ENCODE results near the gene OR1F1.
A peak's percentile ranks its signal among the peaks of the same experiment; 100 is the strongest.
"Not testable (repeated sequence)": the region's sequence is repeated elsewhere in the genome, so short reads cannot be mapped to it uniquely, and the experiment has no call there.

Gene OR1F1

GRCh38 chr16:3152027-3152276 lies 36.1 kb upstream of the OR1F1 start:
- DNase-seq: peak in 1 of 2 experiments; percentile 68

- peak; percentile 88 to 95 for DNase-seq
Measured at GRCh38 chr16:3152277-3152990, 35.6 kb upstream of the OR1F1 start.

GRCh38 chr16:3152991-3153368 lies 35.0 kb upstream of the OR1F1 start:
- DNase-seq: no peak

- no peak for DNase-seq
Measured at GRCh38 chr16:3155181-3155580, 32.8 kb upstream of the OR1F1 start.

GRCh38 chr16:3155972-3156371 lies 32.0 kb upstream of the OR1F1 start:
- no peak for DNase-seq

GRCh38 chr16:3157229-3158025 lies 30.6 kb upstream of the OR1F1 start:
- DNase-seq: peak; percentile 77 to 93

GRCh38 chr16:3158026-3158509 lies 29.9 kb upstream of the OR1F1 start:
- DNase-seq: no peak

- peak; percentile 63 to 69 for DNase-seq
Measured at GRCh38 chr16:3158510-3159314, 29.3 kb upstream of the OR1F1 start.

GRCh38 chr16:3161235-3162018 lies 26.6 kb upstream of the OR1F1 start:
- no peak for DNase-seq

- no peak for DNase-seq
Measured at GRCh38 chr16:3164121-3164991, 23.6 kb upstream of the OR1F1 start.

GRCh38 chr16:3165111-3165822 lies 22.7 kb upstream of the OR1F1 start:
- no peak for DNase-seq

- DNase-seq: no peak
Measured at GRCh38 chr16:3166505-3166886, 21.5 kb upstream of the OR1F1 start.

- not testable (repeated sequence) for DNase-seq
Measured at GRCh38 chr16:3168729-3169128, 19.3 kb upstream of the OR1F1 start.

- DNase-seq: no peak
Measured at GRCh38 chr16:3170440-3171180, 17.4 kb upstream of the OR1F1 start.

GRCh38 chr16:3171181-3171854 lies 16.7 kb upstream of the OR1F1 start:
- no peak for DNase-seq

GRCh38 chr16:3171855-3172593 lies 16.0 kb upstream of the OR1F1 start:
- peak in 1 of 2 experiments; percentile 34 for DNase-seq

GRCh38 chr16:3173892-3174617 lies 13.9 kb upstream of the OR1F1 start:
- peak; percentile 30 to 58 for DNase-seq

- DNase-seq: no peak
Measured at GRCh38 chr16:3174618-3175148, 13.3 kb upstream of the OR1F1 start.
